Activated CD4-positive, CD25-positive, alpha-beta regulatory T cell (primary cell): ENCODE measurements around the gene FAM32A.

ENCODE experiments used
- DNase-seq, 4 experiments: peaks; one replicate each; lab custom pipeline; 2025; lab: John Stamatoyannopoulos, UW

FAM32A gene

DNA sequence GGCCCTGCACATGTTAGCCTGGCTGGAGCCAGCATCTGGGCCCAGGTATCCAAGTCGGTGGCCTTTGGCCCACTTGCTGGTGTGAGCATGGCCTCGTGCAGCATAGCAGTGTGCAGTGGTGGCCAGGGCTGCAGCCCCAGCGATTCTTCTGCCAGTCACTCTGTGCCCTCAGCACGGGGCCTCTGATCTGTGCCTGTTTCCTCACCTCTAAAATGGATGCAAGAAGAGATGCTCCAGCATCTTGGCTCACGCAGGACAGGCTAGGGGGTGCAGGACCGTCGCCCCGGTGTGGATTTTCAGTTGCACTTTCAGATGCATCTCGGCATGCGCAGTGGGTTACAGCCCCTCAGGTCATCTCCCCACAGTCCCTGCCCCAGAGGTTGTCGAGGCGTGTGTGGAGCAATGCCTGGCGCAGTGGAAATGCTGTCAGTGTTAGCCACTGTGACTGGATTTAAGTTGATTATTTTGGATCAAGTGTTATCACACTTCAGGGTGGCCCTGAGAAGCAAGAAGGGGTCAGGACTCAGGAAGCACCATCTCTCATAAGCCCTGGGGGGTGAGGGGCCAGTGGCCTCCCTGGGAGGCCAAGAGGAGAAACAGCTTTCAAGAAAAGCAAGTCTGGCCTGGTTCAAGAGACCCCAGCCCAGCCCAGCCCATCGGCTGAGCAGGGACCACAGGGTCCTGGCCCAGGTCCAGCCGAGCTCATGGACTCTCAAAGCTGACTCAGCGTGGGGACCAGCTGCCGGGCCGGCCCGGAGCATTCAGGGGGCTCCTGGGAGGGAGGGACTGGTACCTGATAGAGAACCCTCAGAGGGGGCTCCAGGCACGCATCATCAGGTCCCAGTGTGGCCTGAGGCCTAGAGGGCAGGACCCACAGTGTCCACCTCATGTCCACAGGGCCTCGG is 40.3 kb downstream of the FAM32A start:
- no peak for DNase-seq

DNA sequence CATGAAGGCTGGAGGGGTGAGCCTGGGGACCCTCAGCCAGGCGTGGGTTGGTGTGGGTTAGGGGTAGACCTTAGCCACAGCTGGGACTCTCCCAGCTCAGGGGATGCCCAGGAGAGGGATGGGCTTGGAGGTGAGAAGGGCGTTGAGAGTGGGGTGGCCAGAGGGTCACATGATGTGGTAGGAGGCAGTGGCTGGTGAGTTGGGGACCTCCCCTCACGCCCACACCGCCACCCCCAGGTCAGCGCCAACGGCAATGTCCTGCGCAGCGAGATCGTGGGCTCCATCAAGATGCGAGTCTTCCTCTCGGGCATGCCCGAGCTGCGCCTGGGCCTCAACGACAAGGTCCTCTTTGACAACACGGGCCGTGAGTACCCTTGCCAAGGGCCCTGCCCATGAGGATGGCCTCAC is 41.0 kb downstream of the FAM32A start:
- DNase-seq, result no peak

- no peak for DNase-seq
Observed at GRCh38 chr19:16226878-16227836, 41.9 kb downstream of the FAM32A start.

GRCh38 chr19:16227837-16228636 is 42.8 kb downstream of the FAM32A start:
- no peak for DNase-seq

GRCh38 chr19:16228637-16229321 is 43.6 kb downstream of the FAM32A start:
- no peak for DNase-seq

GRCh38 chr19:16229322-16229641 is 44.1 kb downstream of the FAM32A start:
- DNase-seq, result no peak

GRCh38 chr19:16232127-16232526 is 46.9 kb downstream of the FAM32A start:
- DNase-seq, result no peak

GRCh38 chr19:16232568-16232967 is 47.4 kb downstream of the FAM32A start:
- DNase-seq, result no peak

GRCh38 chr19:16233081-16233776 is 48.0 kb downstream of the FAM32A start:
- DNase-seq, result no peak

DNA sequence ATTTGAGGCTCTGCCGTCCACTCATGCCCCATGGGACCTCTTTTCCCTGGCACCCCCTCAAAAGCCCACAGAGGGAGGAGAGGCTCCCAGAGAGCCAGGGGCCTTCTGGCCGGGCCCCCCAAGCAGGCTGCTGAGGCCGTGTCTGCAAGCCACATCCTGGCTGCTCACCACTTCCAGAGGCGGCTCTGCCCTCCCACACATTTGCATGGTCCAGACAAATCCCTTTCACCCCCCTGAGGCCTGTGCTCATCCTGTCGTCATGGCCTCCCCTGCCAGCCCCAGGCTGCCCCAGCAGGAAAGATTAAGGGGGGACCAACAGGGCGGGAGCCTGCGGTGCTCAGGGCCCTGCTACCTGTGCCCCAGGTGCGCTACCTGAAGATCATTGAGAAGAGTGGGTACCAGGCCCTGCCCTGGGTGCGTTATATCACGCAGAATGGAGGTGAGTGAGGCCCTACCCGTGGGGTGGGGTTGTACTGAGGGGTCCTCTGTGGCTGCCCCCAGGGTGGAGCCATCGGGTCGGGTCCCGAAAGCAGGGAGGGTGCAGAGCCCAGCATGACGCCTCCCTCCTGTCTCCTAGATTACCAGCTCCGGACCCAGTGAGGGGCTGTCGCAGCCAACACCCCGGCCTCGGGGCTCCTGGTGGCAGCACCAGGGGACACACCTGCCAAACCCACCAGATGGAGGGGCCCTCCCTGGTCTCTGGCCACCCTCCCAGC is 48.8 kb downstream of the FAM32A start:
- DNase-seq, result no peak

- no peak for DNase-seq
Observed at GRCh38 chr19:16234552-16235445, 49.6 kb downstream of the FAM32A start.

- DNase-seq, result no peak
Observed at GRCh38 chr19:16235811-16236652, 50.8 kb downstream of the FAM32A start.
